ENCODE results near the gene MFN2. TPM values are rescaled to one million over a fixed set of nuclear protein-coding genes. Genes with fewer than 3 reads are reported as not detected.

Gene MFN2
- total and polyA plus RNA-seq, 9 of the 15 experiments (the other 6 are each of a cell fraction or from before 2014, with no cell fraction given) = 10.5 to 158 (median 87.1) TPM

- TF ChIP-seq ZBTB40 (IDR thresholded peaks at IDR 0.05) = no peak; the same call in none of the 2 replicates
- no peak for TF ChIP-seq ZBTB40 (CRISPR knock-in tag; IDR thresholded peaks at IDR 0.05)
- peak; percentile 74 for TF ChIP-seq GABPB1 (CRISPR knock-in tag; IDR thresholded peaks at IDR 0.05)
- TF ChIP-seq MAFG (tag; conservative IDR thresholded peaks at IDR 0.05) = no peak
- peak; percentile 95 for TF ChIP-seq PHF8 (IDR thresholded peaks at IDR 0.05; ENCODE audit: borderline replicate concordance, low read length)
- TF ChIP-seq NFRKB (IDR thresholded peaks at IDR 0.05; ENCODE audit: low read depth) = peak; percentile 63; the same call in 1 of the 2 replicates
- no peak for TF ChIP-seq CEBPG (CRISPR knock-in tag; IDR thresholded peaks at IDR 0.05)
- no peak for TF ChIP-seq CEBPG (tag; conservative IDR thresholded peaks at IDR 0.05 in 1 of 2, IDR thresholded peaks at IDR 0.05 in 1 of 2)
- TF ChIP-seq ATF3 (IDR thresholded peaks at IDR 0.05) = no peak
- no peak for TF ChIP-seq ATF3 (CRISPR knock-in tag; conservative IDR thresholded peaks at IDR 0.05)
- no peak for TF ChIP-seq ZNF277 (CRISPR knock-in tag; IDR thresholded peaks at IDR 0.05; ENCODE audit: borderline replicate concordance)
- TF ChIP-seq FOXA1 (IDR thresholded peaks at IDR 0.05; ENCODE audit: borderline replicate concordance) = no peak
- TF ChIP-seq NUFIP1 (IDR thresholded peaks at IDR 0.05; ENCODE audit: partially characterized antibody) = no peak
- TF ChIP-seq ZBTB5 (IDR thresholded peaks at IDR 0.05) = no peak
- no peak for TF ChIP-seq TCF3 (CRISPR knock-in tag; IDR thresholded peaks at IDR 0.05)
These were observed 45.8 kb upstream of the MFN2 start, which contains the start of gene PLOD1 (continued) for GRCh38 chr1:11934302-11935056.
